ENCODE measurements around the gene KMO.

Gene KMO

DNA sequence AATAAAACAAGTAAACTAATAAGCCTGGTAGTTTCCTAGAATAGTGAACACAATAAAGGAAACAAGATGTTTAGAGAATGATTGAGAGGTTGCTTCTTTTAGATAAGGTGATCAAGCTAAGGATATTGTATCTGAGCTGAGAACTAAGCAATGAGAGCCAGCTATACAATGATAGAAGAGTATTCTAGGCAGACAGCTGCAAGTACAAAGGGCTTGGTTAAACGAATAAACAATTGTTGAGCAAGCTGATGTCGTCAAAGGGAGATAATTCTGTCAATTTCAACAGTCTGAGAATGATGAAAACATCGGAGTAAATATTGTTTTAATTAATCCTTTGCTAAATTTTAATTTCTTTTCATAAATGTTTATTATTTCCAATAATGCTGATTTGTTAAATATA lies 7.2 kb upstream of the KMO start:
- H3K4me3 Mint-ChIP-seq = no peak overlapping the region
- H3K36me3 Mint-ChIP-seq (ENCODE audit: low read depth) = no peaks in the 10 kb centered on the region
- peaks cover 65% of the 10 kb centered on the region for H3K27me3 Mint-ChIP-seq (ENCODE audit: low read depth)
- no peak overlapping the region for H3K27ac Mint-ChIP-seq
- peaks cover 3% of the 10 kb centered on the region for H3K4me1 Mint-ChIP-seq (ENCODE audit: low read depth)
- no peaks in the 10 kb centered on the region for H3K9me3 Mint-ChIP-seq

DNA sequence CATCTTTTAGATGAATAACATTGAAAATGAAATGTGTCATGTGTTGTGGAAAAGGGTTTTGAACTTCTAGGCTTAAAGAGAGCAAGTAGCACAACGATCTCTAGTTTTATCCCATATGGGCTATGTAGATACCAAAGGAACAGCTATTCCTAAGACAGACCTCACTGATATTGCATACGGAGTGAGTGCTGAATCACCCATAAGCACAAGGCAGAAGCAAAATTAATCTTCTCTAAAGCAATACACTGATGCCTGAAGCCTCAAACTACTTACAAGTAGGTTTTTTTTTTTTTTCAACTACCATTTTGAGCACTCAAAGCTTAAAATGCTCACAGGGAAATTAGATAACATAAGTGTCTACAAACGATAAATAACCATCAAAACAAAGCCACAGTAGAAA lies 5.0 kb upstream of the KMO start:
- H3K27me3 Mint-ChIP-seq (ENCODE audit: low read depth) = peaks cover 59% of the 10 kb centered on the region
- H3K27ac Mint-ChIP-seq = no peak overlapping the region
- H3K4me3 Mint-ChIP-seq = no peak overlapping the region
- no peaks in the 10 kb centered on the region for H3K9me3 Mint-ChIP-seq
- H3K36me3 Mint-ChIP-seq (ENCODE audit: low read depth) = no peaks in the 10 kb centered on the region
- peaks cover 10% of the 10 kb centered on the region for H3K4me1 Mint-ChIP-seq (ENCODE audit: low read depth)

DNA sequence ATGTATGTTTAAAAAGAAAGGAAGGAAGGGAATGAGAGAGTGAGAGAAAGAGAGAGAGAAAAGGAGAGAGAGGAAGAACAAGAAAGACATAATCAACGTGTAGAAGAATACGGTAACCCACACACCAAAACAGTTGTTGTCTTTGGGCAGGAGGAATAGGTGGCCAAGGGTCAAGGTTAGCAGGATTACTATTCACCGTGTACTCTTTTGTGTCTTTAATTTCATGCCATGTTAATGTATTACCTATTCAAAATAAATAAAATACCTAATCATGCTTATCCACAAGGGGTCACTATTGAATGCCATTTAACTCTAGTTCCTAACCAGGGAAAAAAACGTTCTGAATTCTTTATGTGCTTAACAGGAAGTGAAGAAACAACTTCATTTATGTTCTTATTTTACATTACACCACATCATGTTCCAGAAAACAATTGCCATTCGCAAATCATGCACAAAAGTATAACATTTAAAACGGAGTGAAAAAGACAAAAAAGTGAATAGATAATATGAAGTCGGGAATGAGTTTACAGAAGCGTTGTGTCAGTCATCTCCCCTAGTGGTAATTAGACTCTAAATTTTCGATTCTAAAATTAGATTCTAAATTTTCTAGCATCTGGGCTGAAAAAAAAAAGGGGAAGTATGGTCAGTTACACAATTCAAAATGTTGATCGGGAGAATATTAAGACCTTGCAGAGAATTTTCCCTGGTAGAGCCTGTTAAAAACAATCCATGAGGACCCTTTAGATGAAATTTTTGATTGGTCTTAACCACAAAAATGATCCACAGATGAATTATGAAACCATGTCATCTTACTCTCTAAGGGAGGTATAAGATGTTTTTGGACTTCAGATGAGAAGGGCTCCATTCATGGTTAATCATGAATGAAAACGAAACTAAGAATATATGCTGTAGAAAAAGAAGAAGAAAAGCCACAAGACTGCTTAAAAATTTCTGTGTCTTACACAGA lies 700 bp upstream of the KMO start:
- Mint-ChIP-seq H3K9me3 (no peaks in the 10 kb centered on the region), H3K27me3 (ENCODE audit: low read depth) (peaks cover 37% of the 10 kb centered on the region), H3K27ac (peak overlapping the region; percentile 91), H3K4me1 (ENCODE audit: low read depth) (peaks cover 11% of the 10 kb centered on the region), H3K4me3 (peak overlapping the region; percentile 98), H3K36me3 (ENCODE audit: low read depth) (no peaks in the 10 kb centered on the region)

DNA sequence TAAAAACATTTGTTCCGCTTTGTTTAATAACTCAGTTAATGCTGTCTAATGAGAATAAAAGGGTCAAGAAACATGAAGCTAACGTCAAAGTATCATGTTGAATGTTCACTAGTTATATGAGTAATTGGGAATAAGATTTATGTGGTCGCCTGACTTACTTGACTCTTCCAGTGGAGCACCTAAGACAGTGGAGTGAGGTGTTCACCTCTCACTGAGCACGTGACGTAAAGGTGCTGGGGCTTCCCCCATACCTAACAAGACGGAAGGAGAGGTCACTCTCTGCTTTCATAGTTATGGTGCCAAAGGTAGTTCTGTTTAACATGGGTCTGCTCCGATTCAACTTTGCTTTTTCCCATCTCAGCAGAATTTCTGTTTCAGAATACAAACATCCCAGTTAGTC lies 686 bp downstream of the KMO start:
- no peaks in the 10 kb centered on the region for H3K9me3 Mint-ChIP-seq
- H3K27me3 Mint-ChIP-seq (ENCODE audit: low read depth) = peaks cover 29% of the 10 kb centered on the region
- no peak overlapping the region for H3K27ac Mint-ChIP-seq
- peaks cover 11% of the 10 kb centered on the region for H3K4me1 Mint-ChIP-seq (ENCODE audit: low read depth)
- no peak overlapping the region for H3K4me3 Mint-ChIP-seq
- no peaks in the 10 kb centered on the region for H3K36me3 Mint-ChIP-seq (ENCODE audit: low read depth)

DNA sequence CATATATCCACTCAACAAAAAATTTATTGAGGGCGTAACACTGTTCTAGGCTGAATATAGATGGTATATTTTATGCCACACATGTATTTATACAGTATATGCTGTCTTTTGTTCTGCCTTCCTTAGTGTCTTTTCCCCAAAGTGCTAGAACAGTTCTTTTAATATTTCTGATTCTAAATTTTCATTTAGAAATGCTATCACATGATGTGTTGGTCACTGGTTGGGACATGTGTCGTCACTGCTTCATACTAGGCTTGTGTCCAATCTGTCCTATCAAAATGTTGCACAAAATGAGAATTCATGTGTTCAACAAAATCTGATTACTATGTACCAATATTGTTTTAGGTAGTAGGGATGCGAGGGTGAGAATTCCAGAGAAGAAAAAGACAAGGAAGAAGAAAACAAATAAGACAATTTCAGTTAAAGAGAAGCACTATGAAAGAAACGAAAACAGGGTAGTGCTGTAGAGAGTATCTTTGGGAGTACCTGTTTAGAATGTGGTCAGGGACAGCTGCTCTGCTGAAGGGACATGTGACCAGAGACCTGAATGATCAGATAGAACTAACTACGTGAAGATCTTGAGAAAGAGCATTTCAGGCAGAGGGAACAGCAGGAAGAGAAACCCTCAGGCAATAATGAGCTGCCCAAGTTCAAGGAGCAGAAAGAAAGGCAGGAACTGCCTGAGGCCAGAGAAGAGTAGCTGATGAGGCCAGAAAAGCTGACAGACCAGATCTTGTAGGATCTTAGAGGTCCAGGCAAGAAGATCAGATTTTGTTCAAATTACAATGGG lies 1.3 kb downstream of the KMO start:
- Mint-ChIP-seq H3K9me3 (no peaks in the 10 kb centered on the region), H3K4me1 (ENCODE audit: low read depth) (peaks cover 11% of the 10 kb centered on the region), H3K27me3 (ENCODE audit: low read depth) (peaks cover 26% of the 10 kb centered on the region), H3K4me3 (no peak overlapping the region), H3K27ac (no peak overlapping the region), H3K36me3 (ENCODE audit: low read depth) (no peaks in the 10 kb centered on the region)

DNA sequence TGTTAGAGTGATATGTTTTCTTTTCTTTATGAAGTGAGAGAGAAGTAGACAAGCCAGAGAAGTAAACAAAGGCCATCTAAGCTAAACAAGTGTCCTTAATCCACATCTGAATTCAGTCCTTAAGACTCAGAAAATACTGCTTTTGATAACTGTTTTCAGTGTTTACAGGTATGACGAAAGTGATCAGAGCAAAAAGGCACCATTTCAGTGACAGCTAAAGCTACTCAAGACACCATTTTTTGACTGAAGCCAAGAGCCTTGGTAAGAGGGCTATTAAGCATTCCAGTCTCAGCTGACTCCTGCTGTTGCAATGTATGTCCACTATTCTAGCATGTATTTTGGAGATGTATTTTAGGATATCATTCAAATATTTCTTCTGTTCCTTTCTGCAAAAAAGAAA lies 4.1 kb downstream of the KMO start:
- H3K27ac Mint-ChIP-seq = no peak overlapping the region
- no peak overlapping the region for H3K4me3 Mint-ChIP-seq
- H3K4me1 Mint-ChIP-seq (ENCODE audit: low read depth) = peaks cover 8% of the 10 kb centered on the region
- H3K27me3 Mint-ChIP-seq (ENCODE audit: low read depth) = peaks cover 13% of the 10 kb centered on the region
- H3K36me3 Mint-ChIP-seq (ENCODE audit: low read depth) = no peaks in the 10 kb centered on the region
- H3K9me3 Mint-ChIP-seq = no peaks in the 10 kb centered on the region

DNA sequence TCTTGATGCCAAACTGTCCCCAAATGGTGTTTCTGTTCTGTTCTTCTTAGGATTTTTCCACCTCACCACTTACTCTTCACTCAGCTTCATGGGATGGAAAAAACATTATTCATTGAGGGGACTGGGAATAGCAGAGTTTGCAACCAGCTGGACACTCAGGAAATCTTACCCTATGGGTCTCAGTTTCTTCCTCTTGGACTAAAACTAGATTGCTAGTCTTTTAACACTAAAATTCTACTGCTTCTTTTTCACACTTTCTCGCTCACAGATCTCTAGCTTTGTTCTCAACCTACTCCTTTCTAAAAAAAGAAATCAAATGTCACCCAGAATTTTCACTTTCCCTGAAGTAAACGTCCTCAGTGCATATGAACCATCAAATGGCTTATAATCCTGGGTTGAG lies 4.8 kb downstream of the KMO start:
- H3K36me3 Mint-ChIP-seq (ENCODE audit: low read depth) = no peaks in the 10 kb centered on the region
- H3K4me1 Mint-ChIP-seq (ENCODE audit: low read depth) = peaks cover 3% of the 10 kb centered on the region
- H3K4me3 Mint-ChIP-seq = no peak overlapping the region
- no peak overlapping the region for H3K27ac Mint-ChIP-seq
- peaks cover 13% of the 10 kb centered on the region for H3K27me3 Mint-ChIP-seq (ENCODE audit: low read depth)
- H3K9me3 Mint-ChIP-seq = no peaks in the 10 kb centered on the region

DNA sequence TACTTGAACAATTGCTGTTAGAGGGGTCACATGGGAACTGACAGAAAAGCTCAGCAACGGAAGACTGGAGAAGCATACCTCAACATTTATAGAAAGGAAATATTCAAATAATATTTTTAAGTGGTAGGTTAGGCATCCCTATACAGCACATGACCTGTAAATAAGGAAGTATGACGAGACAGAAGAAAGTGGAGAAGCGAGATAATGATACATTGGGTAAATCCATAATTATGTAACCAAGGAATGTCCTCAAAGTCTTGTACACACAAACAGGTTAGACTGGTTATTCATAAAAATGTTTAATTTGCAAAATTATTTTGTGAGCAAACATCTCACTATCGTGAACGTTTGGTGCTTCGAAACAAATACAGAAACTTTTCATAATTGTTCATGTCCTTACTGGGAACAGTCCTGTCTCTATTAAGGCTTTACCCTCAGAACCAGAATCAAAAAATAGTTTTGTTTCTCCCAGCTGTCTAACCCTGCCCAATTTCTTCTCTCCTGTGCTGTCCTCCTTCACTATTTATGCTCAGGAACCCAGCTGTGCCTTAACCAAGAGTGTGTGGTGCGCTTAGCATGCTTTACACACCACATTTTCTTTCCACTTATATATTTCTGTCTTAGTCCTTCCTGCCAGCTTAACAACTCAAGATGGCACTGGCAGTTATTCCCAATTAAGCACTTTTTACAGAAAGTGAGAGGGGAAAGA lies 10.2 kb downstream of the KMO start:
- Mint-ChIP-seq H3K9me3 (no peaks in the 10 kb centered on the region), H3K4me3 (no peak overlapping the region), H3K4me1 (ENCODE audit: low read depth) (no peaks in the 10 kb centered on the region), H3K36me3 (ENCODE audit: low read depth) (no peaks in the 10 kb centered on the region), H3K27ac (no peak overlapping the region), H3K27me3 (ENCODE audit: low read depth) (peaks cover 3% of the 10 kb centered on the region)

DNA sequence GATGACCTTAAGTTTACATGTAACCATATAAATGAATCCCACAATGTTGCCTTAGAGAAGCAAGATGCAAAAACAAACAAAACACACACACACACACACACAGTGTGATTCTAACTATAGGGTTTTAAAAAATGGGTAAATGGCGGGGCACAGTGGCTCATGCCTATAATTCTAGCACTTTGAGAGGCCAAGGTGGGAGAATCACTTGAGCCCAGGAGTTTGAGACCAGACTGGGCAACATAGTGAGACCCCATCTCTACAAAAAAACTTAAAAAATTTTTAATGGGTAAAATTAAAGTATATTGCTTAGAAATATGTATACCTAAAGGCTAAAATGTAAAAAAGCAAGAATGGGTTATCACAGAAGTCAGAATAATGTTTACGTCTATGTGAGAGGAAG lies 15.8 kb downstream of the KMO start:
- Mint-ChIP-seq H3K27ac (no peak overlapping the region), H3K9me3 (no peaks in the 10 kb centered on the region), H3K36me3 (ENCODE audit: low read depth) (peaks cover 4% of the 10 kb centered on the region), H3K4me1 (ENCODE audit: low read depth) (peaks cover 17% of the 10 kb centered on the region), H3K27me3 (ENCODE audit: low read depth) (peaks cover 3% of the 10 kb centered on the region), H3K4me3 (no peak overlapping the region)

DNA sequence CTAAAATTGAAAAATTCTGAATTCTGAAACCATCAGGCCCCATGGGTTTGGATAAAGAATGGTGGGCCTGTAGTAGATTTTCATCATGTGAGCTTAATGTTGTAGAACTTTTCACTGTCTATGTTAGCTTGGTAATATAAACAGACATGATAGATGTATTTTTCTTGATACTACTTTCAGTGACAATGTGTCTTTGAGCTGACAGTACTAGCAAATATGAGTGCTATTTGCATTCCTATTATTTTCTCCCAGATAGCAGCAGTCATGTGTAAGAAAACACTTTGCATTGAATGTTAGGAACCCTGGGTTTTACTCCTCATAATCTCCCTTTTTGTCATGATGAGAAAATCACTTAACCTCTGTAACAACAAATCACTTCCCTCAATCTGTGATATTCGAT lies 18.1 kb downstream of the KMO start:
- Mint-ChIP-seq H3K9me3 (no peaks in the 10 kb centered on the region), H3K4me1 (ENCODE audit: low read depth) (peaks cover 19% of the 10 kb centered on the region), H3K36me3 (ENCODE audit: low read depth) (peaks cover 4% of the 10 kb centered on the region), H3K27ac (no peak overlapping the region), H3K27me3 (ENCODE audit: low read depth) (peaks cover 3% of the 10 kb centered on the region), H3K4me3 (no peak overlapping the region)

DNA sequence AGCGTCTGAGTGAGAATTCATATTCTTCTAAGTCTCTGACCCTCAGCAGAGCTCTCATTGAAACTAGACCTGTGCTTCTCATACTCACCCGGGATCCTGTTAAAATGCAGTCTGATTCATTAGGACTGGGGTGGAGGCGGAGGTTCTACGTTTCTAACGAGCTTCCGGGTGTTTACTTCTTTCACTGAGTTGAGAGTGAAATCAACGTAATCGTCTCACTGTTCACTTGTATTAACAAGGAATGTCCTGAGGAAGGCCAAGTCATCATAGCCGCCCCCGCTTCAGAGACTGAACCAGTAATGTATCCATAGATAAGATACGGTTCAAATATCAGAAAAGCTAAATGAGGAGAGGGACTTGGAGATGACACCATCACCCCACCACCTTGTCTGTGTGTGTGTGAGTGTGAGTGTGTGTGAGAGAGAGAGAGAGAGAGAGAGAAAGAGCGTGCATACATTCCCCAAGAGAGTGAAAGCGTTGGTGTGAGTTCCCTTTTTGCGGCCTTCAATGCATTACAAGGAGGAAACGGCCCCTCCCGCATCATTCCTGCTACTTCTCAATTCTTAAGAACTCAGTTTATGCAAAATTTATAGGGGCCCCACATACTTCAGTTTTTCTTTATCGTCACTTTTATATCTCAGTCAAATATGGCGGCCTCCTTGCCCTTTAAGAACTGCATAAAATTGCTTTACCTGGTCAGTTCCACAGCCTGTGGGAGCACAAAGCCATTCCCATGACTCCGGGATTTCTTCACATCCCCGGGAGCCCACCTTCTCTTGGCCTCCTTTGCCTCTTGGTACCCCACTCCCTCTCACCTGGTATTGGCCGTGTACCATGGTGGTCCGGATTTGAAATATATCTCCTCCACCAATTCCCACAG lies 19.8 kb downstream of the KMO start:
- Mint-ChIP-seq H3K36me3 (ENCODE audit: low read depth) (peaks cover 4% of the 10 kb centered on the region), H3K27ac (peak overlapping the region; percentile 87), H3K4me3 (peak overlapping the region; percentile 88), H3K27me3 (ENCODE audit: low read depth) (peaks cover 3% of the 10 kb centered on the region), H3K9me3 (no peaks in the 10 kb centered on the region), H3K4me1 (ENCODE audit: low read depth) (peaks cover 19% of the 10 kb centered on the region)

DNA sequence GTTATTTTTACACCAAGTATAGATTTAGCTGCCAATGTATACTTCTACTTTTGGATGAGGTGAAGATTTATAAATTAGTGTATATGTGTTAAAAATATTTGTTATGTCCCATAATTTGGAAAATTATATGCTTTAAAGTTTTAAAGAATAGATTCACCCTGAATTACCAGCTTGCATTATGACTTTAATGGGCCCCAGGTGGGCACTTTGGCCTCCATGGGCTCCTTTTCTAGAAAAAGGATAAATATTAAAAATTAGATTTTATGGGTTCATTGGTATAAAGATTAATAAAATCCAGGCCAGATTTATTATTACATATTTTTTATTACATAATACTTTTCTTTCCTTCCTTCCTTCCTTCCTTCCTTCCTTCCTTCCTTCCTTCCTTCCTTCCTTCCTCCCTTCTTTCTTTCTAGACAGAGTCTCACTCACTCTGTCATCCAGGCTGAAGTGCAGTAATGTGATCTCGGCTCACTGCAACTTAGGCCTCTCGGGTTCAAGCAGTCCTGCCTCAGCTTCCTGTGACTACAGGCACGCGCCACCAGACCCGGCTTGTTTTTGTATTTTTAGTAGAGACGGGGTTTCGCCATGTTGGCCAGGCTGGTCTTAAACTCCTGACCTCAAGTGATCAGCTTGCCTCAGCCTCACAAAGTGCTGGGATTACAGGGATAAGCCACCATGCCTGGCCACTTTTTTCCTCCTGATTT lies 21.9 kb downstream of the KMO start:
- no peak overlapping the region for H3K27ac Mint-ChIP-seq
- no peaks in the 10 kb centered on the region for H3K27me3 Mint-ChIP-seq (ENCODE audit: low read depth)
- H3K9me3 Mint-ChIP-seq = no peaks in the 10 kb centered on the region
- H3K4me1 Mint-ChIP-seq (ENCODE audit: low read depth) = peaks cover 19% of the 10 kb centered on the region
- H3K36me3 Mint-ChIP-seq (ENCODE audit: low read depth) = peaks cover 3% of the 10 kb centered on the region
- no peak overlapping the region for H3K4me3 Mint-ChIP-seq

DNA sequence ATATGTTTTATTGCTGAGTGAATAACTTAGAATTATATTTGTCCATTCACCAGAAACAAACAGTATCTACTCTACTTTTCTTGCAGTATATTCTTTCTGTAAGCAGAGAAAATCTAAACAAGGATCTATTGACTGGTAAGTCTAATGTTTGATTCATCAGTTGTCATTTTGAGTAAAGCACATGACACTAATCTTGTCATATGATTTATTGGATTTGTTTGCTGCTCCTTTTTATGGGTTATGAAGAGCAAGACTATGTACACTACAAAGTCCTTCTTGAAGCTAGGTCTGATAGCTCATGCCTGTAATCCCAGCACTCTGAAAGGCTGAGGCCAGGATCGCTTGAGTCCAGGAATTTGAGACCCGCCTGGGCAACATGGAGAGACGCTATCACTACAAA lies 23.3 kb downstream of the KMO start:
- Mint-ChIP-seq H3K27me3 (ENCODE audit: low read depth) (no peaks in the 10 kb centered on the region), H3K27ac (no peak overlapping the region), H3K4me1 (ENCODE audit: low read depth) (peaks cover 19% of the 10 kb centered on the region), H3K4me3 (no peak overlapping the region), H3K36me3 (ENCODE audit: low read depth) (peaks cover 3% of the 10 kb centered on the region), H3K9me3 (no peaks in the 10 kb centered on the region)

Data from T-helper 1 cell treated with Interleukin-12 subunit alpha and Interleukin-12 subunit beta and Interleukin-4 antibody, amounts not matched to agents 30 μg/mL and 1 μg/mL, for 36 hours (primary cell).